Measurements from ENCODE around the gene ADAP1.

- TF ChIP-seq CTCF (conservative IDR thresholded peaks at IDR 0.05; ENCODE audit: low read depth, low read length) (no peak), EZH2 (IDR thresholded peaks at IDR 0.05; ENCODE audit: borderline replicate concordance, low read depth, low read length, poor library complexity, severe bottlenecking) (no peak)
These were observed 25.2 kb downstream of the ADAP1 start for GRCh38 chr7:929311-929711.

Measured in A673 (cell line).